Right ventricle myocardium inferior (tissue), 1 donor: ENCODE measurements around the gene SMAD7. TPM values are rescaled to one million over a fixed set of nuclear protein-coding genes. Genes with fewer than 3 reads are reported as not detected.
A peak's percentile ranks its signal among the peaks of the same experiment; 100 is the strongest.

Source experiments
- ATAC-seq: fragments of 200-7000 bp; cut with Tn5 transposase; one replicate; pipeline ENCODE4 v1.9.1; 2020; ENCODE audit warnings: mild to moderate bottlenecking, moderate library complexity
- DNase-seq: peaks from one replicate; pipeline ENCODE4 v3.0.0; 2021; ENCODE audit errors: missing footprints
- intact Hi-C: fragments of 100-400 bp; cut with DNase I; formaldehyde crosslinking; loops from one replicate; pipeline ENCODE4 v1.11.0; 2022
- total RNA-seq: library from RNA; stranded (reverse); fragmentation: NEBNext Ultra II Directional; extraction: Animal tissue kit (Norgen Biotek cat#: 25700); gene quantifications from one replicate; pipeline ENCODE4 v1.2.1, GENCODE V29; 2021
- donor health status: DM: no; HTN: yes; CAD: no; lungs with severe emphysema.

Gene SMAD7
- total RNA-seq, 1 donor from 2014 or later, result 12.0 TPM

- no peak for ATAC-seq
Measured at GRCh38 chr18:48905513-48905912, 45.3 kb downstream of the SMAD7 start.

GRCh38 chr18:48904847-48905394 lies 45.8 kb downstream of the SMAD7 start:
- ATAC-seq (no peak), DNase-seq (no peak)
- intact Hi-C loops, result no loop called here

More at GRCh38 chr18:48905513-48905912, 45.3 kb downstream of the SMAD7 start:
- intact Hi-C loops, result no loop called here
- no peak for DNase-seq

GRCh38 chr18:48904091-48904490 lies 46.7 kb downstream of the SMAD7 start:
- DNase-seq (no peak), ATAC-seq (no peak)
- intact Hi-C loops, result no loop called here

- ATAC-seq, result peak; percentile 79
- intact Hi-C loops, result no loop called here
- peak; percentile 84 for DNase-seq
Measured at GRCh38 chr18:48902856-48903601, 47.7 kb downstream of the SMAD7 start.

GRCh38 chr18:48902023-48902855 lies 48.5 kb downstream of the SMAD7 start:
- intact Hi-C loops, result no loop called here
- DNase-seq, result peak; percentile 93
- peak; percentile 74 for ATAC-seq

- ATAC-seq, result no peak
- no peak for DNase-seq
- intact Hi-C loops, result no loop called here
Measured at GRCh38 chr18:48901145-48902022, 49.4 kb downstream of the SMAD7 start.

GRCh38 chr18:48900469-48900868 lies 50.3 kb downstream of the SMAD7 start:
- DNase-seq (no peak), ATAC-seq (no peak)
- intact Hi-C loops, result no loop called here

- ATAC-seq (no peak), DNase-seq (no peak)
- intact Hi-C loops, result no loop called here
Measured at GRCh38 chr18:48899558-48900174, 51.1 kb downstream of the SMAD7 start.

GRCh38 chr18:48898521-48898920 lies 52.2 kb downstream of the SMAD7 start:
- no peak for ATAC-seq
- intact Hi-C loops, result no loop called here

GRCh38 chr18:48897531-48897930 lies 53.2 kb downstream of the SMAD7 start:
- ATAC-seq (no peak), DNase-seq (no peak)
- intact Hi-C loops, result no loop called here

More at GRCh38 chr18:48898521-48898920, 52.2 kb downstream of the SMAD7 start:
- DNase-seq, result no peak

- ATAC-seq, result peak; percentile 85
Measured at GRCh38 chr18:48896875-48897511, 53.8 kb downstream of the SMAD7 start.

GRCh38 chr18:48896326-48896874 lies 54.4 kb downstream of the SMAD7 start:
- ATAC-seq, result no peak
- DNase-seq, result no peak
- intact Hi-C loops, result no loop called here

More at GRCh38 chr18:48896875-48897511, 53.8 kb downstream of the SMAD7 start:
- intact Hi-C loops, result no loop called here
- DNase-seq, result peak; percentile 88

- DNase-seq (no peak), ATAC-seq (no peak)
- intact Hi-C loops, result no loop called here
Measured at GRCh38 chr18:48894799-48895346, 55.9 kb downstream of the SMAD7 start.

GRCh38 chr18:48893608-48894600 lies 56.9 kb downstream of the SMAD7 start:
- DNase-seq (no peak), ATAC-seq (no peak)
- intact Hi-C loops, result no loop called here

- intact Hi-C loops, result no loop called here
- DNase-seq, result no peak
- ATAC-seq, result no peak
Measured at GRCh38 chr18:48893061-48893607, 57.6 kb downstream of the SMAD7 start.
